ENCODE measurements around the gene DPP4.

DNA sequence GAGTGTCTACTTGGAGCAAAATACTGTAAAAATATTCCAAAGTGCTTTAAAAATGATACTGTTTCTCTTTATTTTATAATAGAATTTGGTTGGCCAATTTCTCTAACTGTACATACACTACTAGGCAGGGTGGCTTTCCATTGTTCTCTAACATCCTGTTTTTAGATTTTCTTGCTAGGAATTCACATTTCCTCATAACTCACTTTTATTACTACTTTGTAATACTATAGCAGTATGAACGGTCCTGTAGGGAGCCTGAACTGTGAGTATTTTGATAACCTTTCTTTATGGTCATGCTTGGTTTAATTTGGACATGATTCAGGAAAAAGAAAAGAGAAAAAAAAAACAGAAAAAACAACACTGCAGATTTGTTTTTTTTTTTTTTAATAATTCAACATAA, 40.3 kb upstream of the DPP4 start:
- TF ChIP-seq, protein P1, sequence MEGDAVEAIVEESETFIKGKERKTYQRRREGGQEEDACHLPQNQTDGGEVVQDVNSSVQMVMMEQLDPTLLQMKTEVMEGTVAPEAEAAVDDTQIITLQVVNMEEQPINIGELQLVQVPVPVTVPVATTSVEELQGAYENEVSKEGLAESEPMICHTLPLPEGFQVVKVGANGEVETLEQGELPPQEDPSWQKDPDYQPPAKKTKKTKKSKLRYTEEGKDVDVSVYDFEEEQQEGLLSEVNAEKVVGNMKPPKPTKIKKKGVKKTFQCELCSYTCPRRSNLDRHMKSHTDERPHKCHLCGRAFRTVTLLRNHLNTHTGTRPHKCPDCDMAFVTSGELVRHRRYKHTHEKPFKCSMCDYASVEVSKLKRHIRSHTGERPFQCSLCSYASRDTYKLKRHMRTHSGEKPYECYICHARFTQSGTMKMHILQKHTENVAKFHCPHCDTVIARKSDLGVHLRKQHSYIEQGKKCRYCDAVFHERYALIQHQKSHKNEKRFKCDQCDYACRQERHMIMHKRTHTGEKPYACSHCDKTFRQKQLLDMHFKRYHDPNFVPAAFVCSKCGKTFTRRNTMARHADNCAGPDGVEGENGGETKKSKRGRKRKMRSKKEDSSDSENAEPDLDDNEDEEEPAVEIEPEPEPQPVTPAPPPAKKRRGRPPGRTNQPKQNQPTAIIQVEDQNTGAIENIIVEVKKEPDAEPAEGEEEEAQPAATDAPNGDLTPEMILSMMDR (IDR thresholded peaks at IDR 0.05; ENCODE audit: extremely low read depth in 1 of 2, insufficient read depth in 1 of 2, low read depth in 1 of 2, low read length in 2 of 2), result no peak
- TF ChIP-seq POLR2A (IDR thresholded peaks at IDR 0.05; ENCODE audit: low read depth, low read length) (no peak), EZH2 (IDR thresholded peaks at IDR 0.05; ENCODE audit: borderline replicate concordance, low read depth, low read length, severe bottlenecking) (no peak), POLR2AphosphoS5 (IDR thresholded peaks at IDR 0.05; ENCODE audit: insufficient read depth, low read depth, low read length) (no peak)
